GM19099 (cell line): ENCODE measurements around the gene KNDC1.

ENCODE experiments used
- POLR2A ChIP-seq: IDR thresholded peaks from 3 replicates; pipeline ENCODE4 v1.6.1; 2011; ENCODE audit warnings: low read depth; ENCODE audit not compliant: insufficient read length; ENCODE audit errors: extremely low read depth

The KNDC1 gene

GRCh38 chr10:133264461-133264860 lies 104.4 kb downstream of the KNDC1 start:
- TF ChIP-seq POLR2A: no peak

- TF ChIP-seq POLR2A: no peak
Observed at GRCh38 chr10:133266056-133266795, 106.2 kb downstream of the KNDC1 start.

- TF ChIP-seq POLR2A: no peak
Observed at GRCh38 chr10:133267293-133267692, 107.3 kb downstream of the KNDC1 start.

- no peak for TF ChIP-seq POLR2A
Observed at GRCh38 chr10:133267829-133268228, 107.8 kb downstream of the KNDC1 start.

GRCh38 chr10:133268532-133268931 lies 108.5 kb downstream of the KNDC1 start:
- TF ChIP-seq POLR2A: no peak

GRCh38 chr10:133269367-133269766 lies 109.3 kb downstream of the KNDC1 start:
- no peak for TF ChIP-seq POLR2A

GRCh38 chr10:133270204-133270603 lies 110.2 kb downstream of the KNDC1 start:
- no peak for TF ChIP-seq POLR2A

GRCh38 chr10:133270773-133271297 lies 110.8 kb downstream of the KNDC1 start:
- TF ChIP-seq POLR2A: no peak

GRCh38 chr10:133271521-133272300 lies 111.7 kb downstream of the KNDC1 start:
- no peak for TF ChIP-seq POLR2A

GRCh38 chr10:133272301-133272963 lies 112.4 kb downstream of the KNDC1 start:
- no peak for TF ChIP-seq POLR2A

GRCh38 chr10:133272964-133273420 lies 113.0 kb downstream of the KNDC1 start:
- TF ChIP-seq POLR2A: no peak

GRCh38 chr10:133273534-133274143 lies 113.6 kb downstream of the KNDC1 start:
- no peak for TF ChIP-seq POLR2A

GRCh38 chr10:133274751-133275683 lies 115.0 kb downstream of the KNDC1 start:
- peak; percentile 64 for TF ChIP-seq POLR2A

- no peak for TF ChIP-seq POLR2A
Observed at GRCh38 chr10:133275684-133276092, 115.7 kb downstream of the KNDC1 start.
